K562 (cell line): ENCODE results near the gene MEFV. TPM values are rescaled to one million over a fixed set of nuclear protein-coding genes. Genes with fewer than 3 reads are reported as not detected.
A peak's percentile ranks its signal among the peaks of the same experiment; 100 is the strongest.

Source experiments
- BMI1 ChIP-seq: fragments of 150-350 bp; IDR thresholded peaks from 2 replicates; pipeline ENCODE4 v1.6.1; 2014; ENCODE audit warnings: low read length
- E2F5 ChIP-seq: sonication (generic); formaldehyde crosslinking; IDR thresholded peaks from 2 replicates; pipeline ENCODE4 v1.8.0; 2022; ENCODE audit warnings: mild to moderate bottlenecking, missing genetic modification reagents
- HDAC8 ChIP-seq: fragments of 450-650 bp; IDR thresholded peaks from 2 replicates; pipeline ENCODE4 v1.6.1; 2016; ENCODE audit warnings: mild to moderate bottlenecking, missing genetic modification characterization, moderate library complexity, missing compliant biosample characterization
- HLTF ChIP-seq: fragments of 450-650 bp; IDR thresholded peaks from 2 replicates; pipeline ENCODE4 v1.6.1; 2016
- POLR2B ChIP-seq: fragments of 450-650 bp; IDR thresholded peaks from 2 replicates; pipeline ENCODE4 v1.6.1; 2018; ENCODE audit warnings: low read depth; ENCODE audit not compliant: partially characterized antibody
- POLR2G ChIP-seq: fragments of 200-400 bp; formaldehyde crosslinking; IDR thresholded peaks from 2 replicates; pipeline ENCODE4 v1.6.1; 2017; ENCODE audit warnings: low read depth, mild to moderate bottlenecking, antibody characterized with exemption, low read length, moderate library complexity
- SAP30 ChIP-seq: fragments of 200-600 bp; sonication (generic); IDR thresholded peaks from 2 replicates; pipeline ENCODE4 v1.6.1; 2012; ENCODE audit warnings: borderline replicate concordance, low read depth, mild to moderate bottlenecking, moderate library complexity, low read length, control low read depth, inconsistent platforms; ENCODE audit not compliant: insufficient read depth, poor library complexity, severe bottlenecking
- SMAD1 ChIP-seq: fragments of 150-350 bp; IDR thresholded peaks from 2 replicates; pipeline ENCODE4 v1.6.1; 2014; ENCODE audit warnings: low read length, low read depth; ENCODE audit not compliant: partially characterized antibody
- TAF9B ChIP-seq: fragments of 450-650 bp; IDR thresholded peaks from 2 replicates; pipeline ENCODE4 v1.6.1; 2018; ENCODE audit warnings: mild to moderate bottlenecking; ENCODE audit not compliant: partially characterized antibody
- TCF7 ChIP-seq: sonication (generic); IDR thresholded peaks from 2 replicates; pipeline ENCODE4 v1.6.1; 2016; ENCODE audit warnings: antibody characterized with exemption, borderline replicate concordance
- TCF7L2 ChIP-seq: fragments of 150-350 bp; IDR thresholded peaks from 2 replicates; pipeline ENCODE4 v1.6.1; 2016; ENCODE audit warnings: low read depth, mild to moderate bottlenecking, low read length, moderate library complexity
- YY1 ChIP-seq, 3 experiments: IDR thresholded peaks; 2 replicates each; pipeline ENCODE4 v1.6.1; 2011; ENCODE audit warnings: low read length in 2 of 3, mild to moderate bottlenecking in 2 of 3, moderate library complexity in 2 of 3, borderline replicate concordance in 1 of 3, control low read depth in 1 of 3, low read depth in 1 of 3; ENCODE audit not compliant: insufficient read depth in 3 of 3, insufficient replicate concordance in 2 of 3, control insufficient read depth in 1 of 3, insufficient read length in 1 of 3; ENCODE audit errors: extremely low read depth in 1 of 3
- ZBTB17 ChIP-seq: fragments of 450-650 bp; formaldehyde crosslinking; IDR thresholded peaks from 2 replicates; pipeline ENCODE4 v1.4.0; 2020; ENCODE audit warnings: mild to moderate bottlenecking
- ZNF263 ChIP-seq: sonication (generic); formaldehyde crosslinking; IDR thresholded peaks from 2 replicates; pipeline ENCODE4 v1.8.0; 2022; ENCODE audit warnings: mild to moderate bottlenecking, missing genetic modification reagents, borderline replicate concordance
- ZNF395 ChIP-seq: fragments of 200-800 bp; sonication (Bioruptor generic); IDR thresholded peaks from 2 replicates; pipeline ENCODE4 v1.6.1; 2017; ENCODE audit warnings: missing genetic modification characterization, missing compliant biosample characterization
- ZNF639 ChIP-seq, 2 experiments: fragments of 200-800 bp in 1 of 2; sonication (Bioruptor generic) in 1 of 2; sonication (generic) in 1 of 2; formaldehyde crosslinking in 1 of 2; IDR thresholded peaks in 1 of 2; conservative IDR thresholded peaks in 1 of 2; 2 replicates each; pipeline versions ENCODE4 v1.5.0 to v1.6.1; 2016 to 2020; ENCODE audit warnings: missing compliant biosample characterization in 1 of 2, missing genetic modification characterization in 1 of 2, missing genetic modification reagents in 1 of 2
- polyA plus RNA-seq, 8 experiments: library from polyadenylated mRNA; depleted of rRNA in 4 of 8; stranded (reverse) in 5 of 8; unstranded in 3 of 8; fragments of >200 nt; fragmentation: Nextera tagmentation in 2 of 8; fragmentation: Illumina TruSeq in 1 of 8; extraction: Ambion mirVana in 2 of 8; extraction: Trizol in 1 of 8; gene quantifications; 2 replicates each; pipeline versions ENCODE4 v1.2.1 to v1.2.3, GENCODE V29; 2011 to 2014; ENCODE audit warnings: inconsistent platforms in 1 of 8, missing spikeins in 1 of 8
- total RNA-seq, 7 experiments: library from RNA; depleted of rRNA in 6 of 7; stranded (reverse); fragments of >200 nt in 6 of 7; fragmentation: Illumina TruSeq in 2 of 7; extraction: Trizol in 2 of 7; gene quantifications; 2 replicates each; pipeline versions ENCODE4 v1.2.1 to v1.2.3, GENCODE V29; 2011 to 2021; ENCODE audit warnings: low replicate concordance in 1 of 7

Gene MEFV
- total and polyA plus RNA-seq, 9 of the 15 experiments (the other 6 are each of a cell fraction or from before 2014, with no cell fraction given), result 0.14 TPM; not detected in 8

- TF ChIP-seq TAF9B (peak; percentile 82), SAP30 (peak; percentile 72), ZNF639 (CRISPR knock-in tag; conservative IDR thresholded peaks at IDR 0.05 in 1 of 2, IDR thresholded peaks at IDR 0.05 in 1 of 2) (peak in 1 of 2 experiments; percentile 42; a peak in 1 of 4 replicates), ZBTB17 (CRISPR knock-in tag) (peak; percentile 30; the same call in 1 of the 2 replicates), POLR2B (peak; percentile 80), SMAD1 (no peak), TCF7 (no peak), E2F5 (peak; percentile 39; the same call in 1 of the 2 replicates), BMI1 (no peak), HDAC8 (tag) (no peak), ZNF263 (no peak; the same call in 1 of the 2 replicates), POLR2G (peak; percentile 98), YY1 (IDR thresholded peaks at IDR 0.05; ENCODE audit: borderline replicate concordance in 1 of 3, control insufficient read depth in 1 of 3, extremely low read depth in 1 of 3, insufficient read depth in 3 of 3, insufficient read length in 1 of 3, insufficient replicate concordance in 2 of 3, low read depth in 1 of 3, low read length in 2 of 3) (peak; percentile 78 to 96 (median 90)), TCF7L2 (no peak), HLTF (no peak), ZNF395 (CRISPR knock-in tag) (peak; percentile 70; the same call in 1 of the 2 replicates)
Observed at GRCh38 chr16:3305109-3306068, 49.0 kb upstream of the MEFV start, which contains the start of the genes TIGD7 and ZNF75A (continued).
